ENCODE measurements around the gene NINJ1. TPM values are rescaled to one million over a fixed set of nuclear protein-coding genes. Genes with fewer than 3 reads are reported as not detected.

Gene NINJ1
- total RNA-seq, 3 donors from 2014 or later, result 19.5 to 68.9 (median 23.2) TPM

- no peak for ATAC-seq
- intact Hi-C loops (cut with DNase I, micrococcal nuclease), result no loop called here
- no peak for TF ChIP-seq CTCF (IDR thresholded peaks at IDR 0.05)
Observed at GRCh38 chr9:93081081-93081529, 52.9 kb downstream of the NINJ1 start.

GRCh38 chr9:93080406-93080805, 53.6 kb downstream of the NINJ1 start:
- TF ChIP-seq CTCF (IDR thresholded peaks at IDR 0.05), result no peak
- no peaks in the 10 kb centered on the region for H3K9me3 ChIP-seq
- peak in 2 of 3 donors; percentile 4 to 23 for DNase-seq
- no peaks in the 10 kb centered on the region for H3K36me3 ChIP-seq (ENCODE audit: low read depth)
- no peaks in the 10 kb centered on the region for H3K4me1 ChIP-seq (ENCODE audit: low read depth)
- intact Hi-C loops (cut with DNase I, micrococcal nuclease), result no loop called here
- no peak overlapping the region for H3K4me3 ChIP-seq
- no peak for ATAC-seq

More at GRCh38 chr9:93081081-93081529, 52.9 kb downstream of the NINJ1 start:
- Histone ChIP-seq H3K9me3 (no peaks in the 10 kb centered on the region), H3K4me3 (no peak overlapping the region), H3K36me3 (ENCODE audit: low read depth) (no peaks in the 10 kb centered on the region), H3K4me1 (ENCODE audit: low read depth) (no peaks in the 10 kb centered on the region)
- DNase-seq, result peak in 2 of 3 donors; percentile 3 to 22

GRCh38 chr9:93079371-93079770, 54.7 kb downstream of the NINJ1 start:
- Histone ChIP-seq H3K9me3 (no peaks in the 10 kb centered on the region), H3K4me1 (ENCODE audit: low read depth) (no peaks in the 10 kb centered on the region), H3K36me3 (ENCODE audit: low read depth) (no peaks in the 10 kb centered on the region), H3K4me3 (no peak overlapping the region)
- intact Hi-C loops (cut with DNase I, micrococcal nuclease), result no loop called here
- ATAC-seq, result no peak
- TF ChIP-seq CTCF (IDR thresholded peaks at IDR 0.05), result no peak
- peak in 2 of 3 donors; percentile 14 to 39 for DNase-seq

- no peaks in the 10 kb centered on the region for H3K9me3 ChIP-seq
- no peak for ATAC-seq
- no peak for TF ChIP-seq CTCF (IDR thresholded peaks at IDR 0.05)
- no peaks in the 10 kb centered on the region for H3K36me3 ChIP-seq (ENCODE audit: low read depth)
- no peaks in the 10 kb centered on the region for H3K4me1 ChIP-seq (ENCODE audit: low read depth)
- no peak overlapping the region for H3K4me3 ChIP-seq
- intact Hi-C loops (cut with DNase I, micrococcal nuclease), result no loop called here
- DNase-seq, result peak in 2 of 3 donors; percentile 16 to 31
Observed at GRCh38 chr9:93077811-93078210, 56.2 kb downstream of the NINJ1 start.

- no peak for TF ChIP-seq CTCF (IDR thresholded peaks at IDR 0.05)
- Histone ChIP-seq H3K4me1 (ENCODE audit: low read depth) (no peaks in the 10 kb centered on the region), H3K36me3 (ENCODE audit: low read depth) (no peaks in the 10 kb centered on the region), H3K4me3 (no peak overlapping the region), H3K9me3 (no peaks in the 10 kb centered on the region)
- ATAC-seq, result no peak
- intact Hi-C loops (cut with DNase I, micrococcal nuclease), result no loop called here
- DNase-seq, result no peak
Observed at GRCh38 chr9:93077367-93077766, 56.7 kb downstream of the NINJ1 start.

GRCh38 chr9:93076792-93077128, 57.3 kb downstream of the NINJ1 start:
- peak in 1 of 3 donors; percentile 1 for DNase-seq
- no peaks in the 10 kb centered on the region for H3K36me3 ChIP-seq (ENCODE audit: low read depth)

More at GRCh38 chr9:93076792-93077128, 57.3 kb downstream of the NINJ1 start:
- intact Hi-C loops (cut with DNase I, micrococcal nuclease), result no loop called here
- H3K4me1 ChIP-seq (ENCODE audit: low read depth), result no peaks in the 10 kb centered on the region
- no peak overlapping the region for H3K4me3 ChIP-seq
- no peaks in the 10 kb centered on the region for H3K9me3 ChIP-seq
- no peak for ATAC-seq
- no peak for TF ChIP-seq CTCF (IDR thresholded peaks at IDR 0.05)

Data from mucosa of descending colon (tissue), 3 donors.